ENCODE results near the gene MYH15. TPM values are rescaled to one million over a fixed set of nuclear protein-coding genes. Genes with fewer than 3 reads are reported as not detected.

MYH15 gene
- polyA plus RNA-seq, 1 donor from 2014 or later = 0.71 TPM

- H4K20me1 ChIP-seq (ENCODE audit: insufficient read depth) = no peaks in the 10 kb centered on the region
- H3K27ac ChIP-seq (ENCODE audit: low read length) = no peak overlapping the region
- H3K9ac ChIP-seq (ENCODE audit: low read length) = no peak overlapping the region
- H3F3A ChIP-seq (ENCODE audit: insufficient read depth, low read length, poor library complexity, severe bottlenecking) = no peaks in the 10 kb centered on the region
- H3K9me2 ChIP-seq (ENCODE audit: insufficient read depth, low read length) = no peaks in the 10 kb centered on the region
- H3K9me3 ChIP-seq (ENCODE audit: low read length) = no peaks in the 10 kb centered on the region
- H3K4me3 ChIP-seq (ENCODE audit: low read length) = no peak overlapping the region
- H3K4me2 ChIP-seq (ENCODE audit: low read length) = no peak overlapping the region
- TF ChIP-seq POLR2AphosphoS5 (IDR thresholded peaks at IDR 0.05) (no peak), EP300 (conservative IDR thresholded peaks at IDR 0.05; ENCODE audit: poor library complexity, severe bottlenecking) (no peak), SMC3 (conservative IDR thresholded peaks at IDR 0.05; ENCODE audit: poor library complexity) (no peak), REST (IDR thresholded peaks at IDR 0.05; ENCODE audit: borderline replicate concordance) (no peak), MXI1 (conservative IDR thresholded peaks at IDR 0.05; ENCODE audit: poor library complexity, severe bottlenecking) (no peak), EZH2 (IDR thresholded peaks at IDR 0.05; ENCODE audit: borderline replicate concordance, insufficient read depth, low read length, poor library complexity, severe bottlenecking) (no peak), RAD21 (conservative IDR thresholded peaks at IDR 0.05) (no peak), TAF1 (IDR thresholded peaks at IDR 0.05; ENCODE audit: low read depth) (no peak), CTCF (IDR thresholded peaks at IDR 0.05; ENCODE audit: poor library complexity, severe bottlenecking) (no peak)
- no peaks in the 10 kb centered on the region for H3K79me2 ChIP-seq (replicated peaks; ENCODE audit: insufficient read depth, low read length)
- H3K27me3 ChIP-seq (ENCODE audit: insufficient read depth, low read depth, low read length) = no peaks in the 10 kb centered on the region
- no peaks in the 10 kb centered on the region for H3K36me3 ChIP-seq (ENCODE audit: insufficient read depth, low read length)
- no peak overlapping the region for H2AFZ ChIP-seq (ENCODE audit: low read depth, low read length)
These were observed 132.0 kb downstream of the MYH15 start for GRCh38 chr3:108378153-108378951.

GRCh38 chr3:108377384-108377783, 133.0 kb downstream of the MYH15 start:
- Histone ChIP-seq H3K27me3 (ENCODE audit: insufficient read depth, low read depth, low read length) (no peaks in the 10 kb centered on the region), H3K27ac (ENCODE audit: low read length) (no peak overlapping the region), H4K20me1 (ENCODE audit: insufficient read depth) (no peaks in the 10 kb centered on the region), H3F3A (ENCODE audit: insufficient read depth, low read length, poor library complexity, severe bottlenecking) (no peaks in the 10 kb centered on the region), H3K36me3 (ENCODE audit: insufficient read depth, low read length) (no peaks in the 10 kb centered on the region), H3K4me3 (ENCODE audit: low read length) (no peak overlapping the region), H3K9ac (ENCODE audit: low read length) (no peak overlapping the region), H2AFZ (ENCODE audit: low read depth, low read length) (no peak overlapping the region), H3K4me2 (ENCODE audit: low read length) (no peak overlapping the region), H3K79me2 (replicated peaks; ENCODE audit: insufficient read depth, low read length) (no peaks in the 10 kb centered on the region), H3K9me2 (ENCODE audit: insufficient read depth, low read length) (no peaks in the 10 kb centered on the region), H3K9me3 (ENCODE audit: low read length) (no peaks in the 10 kb centered on the region)
- TF ChIP-seq EZH2 (IDR thresholded peaks at IDR 0.05; ENCODE audit: borderline replicate concordance, insufficient read depth, low read length, poor library complexity, severe bottlenecking) = no peak
- no peak for TF ChIP-seq CTCF (IDR thresholded peaks at IDR 0.05; ENCODE audit: poor library complexity, severe bottlenecking)
- TF ChIP-seq RAD21 (conservative IDR thresholded peaks at IDR 0.05) = no peak
- TF ChIP-seq REST (IDR thresholded peaks at IDR 0.05; ENCODE audit: borderline replicate concordance) = no peak
- TF ChIP-seq SMC3 (conservative IDR thresholded peaks at IDR 0.05; ENCODE audit: poor library complexity) = no peak
- TF ChIP-seq POLR2AphosphoS5 (IDR thresholded peaks at IDR 0.05) = no peak
- TF ChIP-seq EP300 (conservative IDR thresholded peaks at IDR 0.05; ENCODE audit: poor library complexity, severe bottlenecking) = no peak
- TF ChIP-seq MXI1 (conservative IDR thresholded peaks at IDR 0.05; ENCODE audit: poor library complexity, severe bottlenecking) = no peak
- no peak for TF ChIP-seq TAF1 (IDR thresholded peaks at IDR 0.05; ENCODE audit: low read depth)
